CD4-positive, alpha-beta memory T cell (primary cell): Measurements from ENCODE around the gene KRTAP10-2. TPM values are rescaled to one million over a fixed set of nuclear protein-coding genes. Genes with fewer than 3 reads are reported as not detected.

Source experiments
- CTCF ChIA-PET: fragments of 350-600 bp; sonication (Branson Sonifier 250); formaldehyde crosslinking; loops from one replicate; lab custom pipeline; 2021; ENCODE audit warnings: inconsistent platforms; ENCODE audit not compliant: partially characterized antibody; lab: Charles Lee
- POLR2A ChIA-PET: fragments of 350-600 bp; sonication (Branson Sonifier 250); formaldehyde crosslinking; loops from one replicate; lab custom pipeline; 2021; ENCODE audit not compliant: partially characterized antibody; lab: Charles Lee
- DNase-seq, 5 donors: peaks; one replicate each; pipeline versions ENCODE4 v3.0.0 to v3.0.0-alpha.2; 2020 to 2022; ENCODE audit warnings: mixed read lengths in 1 of 5
- H3K27ac ChIP-seq: one replicate; pipeline ENCODE4 v1.7.0; 2013; ENCODE audit warnings: low read depth, low read length
- H3K27me3 ChIP-seq: 2 replicates; pipeline ENCODE4 v1.7.0; 2013; ENCODE audit warnings: mild to moderate bottlenecking, low read length, moderate library complexity; ENCODE audit not compliant: insufficient read depth
- H3K36me3 ChIP-seq: 2 replicates; pipeline ENCODE4 v1.7.0; 2013; ENCODE audit warnings: mild to moderate bottlenecking, low read length, moderate library complexity; ENCODE audit not compliant: insufficient read depth
- H3K4me1 ChIP-seq: 2 replicates; pipeline ENCODE4 v1.7.0; 2013; ENCODE audit warnings: mild to moderate bottlenecking, low read length, moderate library complexity; ENCODE audit not compliant: insufficient read depth
- H3K4me3 ChIP-seq, 2 donors: one replicate each; pipeline ENCODE4 v1.7.0; 2013; ENCODE audit warnings: low read length in 2 of 2, mild to moderate bottlenecking in 1 of 2
- H3K9me3 ChIP-seq, 2 donors: one replicate each; pipeline ENCODE4 v1.7.0; 2013; ENCODE audit warnings: low read length in 2 of 2, control low read depth in 1 of 2; ENCODE audit not compliant: control insufficient read depth in 1 of 2
- H3K27ac Mint-ChIP-seq, 7 donors: one replicate each; pipeline ENCODE4 v1.8.0; 2020 to 2021; ENCODE audit warnings: mixed read lengths in 7 of 7, mild to moderate bottlenecking in 6 of 7, inconsistent platforms in 3 of 7, moderate library complexity in 3 of 7
- H3K27me3 Mint-ChIP-seq, 2 donors: one replicate each; pipeline ENCODE4 v1.8.0; 2020 to 2021; ENCODE audit warnings: mixed read lengths in 2 of 2
- H3K36me3 Mint-ChIP-seq, 2 donors: one replicate each; pipeline ENCODE4 v1.8.0; 2020 to 2021; ENCODE audit warnings: mixed read lengths in 2 of 2, inconsistent platforms in 1 of 2, mild to moderate bottlenecking in 1 of 2
- H3K4me1 Mint-ChIP-seq, 4 donors: one replicate each; pipeline ENCODE4 v1.8.0; 2020 to 2021; ENCODE audit warnings: mixed read lengths in 4 of 4, mild to moderate bottlenecking in 1 of 4
- H3K4me3 Mint-ChIP-seq, 8 donors: one replicate each; pipeline ENCODE4 v1.8.0; 2020 to 2021; ENCODE audit warnings: mixed read lengths in 8 of 8, mild to moderate bottlenecking in 7 of 8, moderate library complexity in 6 of 8, inconsistent platforms in 3 of 8
- H3K9me3 Mint-ChIP-seq, 8 donors: one replicate each; pipeline ENCODE4 v1.8.0; 2020 to 2021; ENCODE audit warnings: mixed read lengths in 8 of 8, mild to moderate bottlenecking in 5 of 8, inconsistent platforms in 3 of 8, moderate library complexity in 1 of 8
- intact Hi-C: fragments of 100-400 bp; cut with micrococcal nuclease; formaldehyde crosslinking; loops from one replicate; pipeline ENCODE4 v1.15.1; 2023
- polyA plus RNA-seq, 2 donors: library from polyadenylated mRNA; unstranded; fragments of 300-500 nt; fragmentation: Illumina TruSeq; gene quantifications; one replicate each; pipeline ENCODE4 v1.2.3, GENCODE V29; 2021
- total RNA-seq, 2 experiments: library from RNA; stranded (reverse); gene quantifications; one replicate each; pipeline ENCODE4 v1.2.3, GENCODE V29; 2021

The KRTAP10-2 gene
- total and polyA plus RNA-seq, 4 experiments from 2014 or later: not detected

GRCh38 chr21:44547656-44548331 is 3.5 kb downstream of the KRTAP10-2 start:
- POLR2A ChIA-PET: interaction anchor here (0.6 to 3.1 kb wide), 12 partner anchors 16 to 384 kb away, joined by 3 to 36 read pairs (median 4); partner anchors contain the start of genes KRTAP12-3, PTTG1IP and TSPEAR

GRCh38 chr21:44544566-44544965 is 6.7 kb downstream of the KRTAP10-2 start:
- Histone ChIP-seq H3K27me3 (no peaks in the 10 kb centered on the region), H3K9me3 (no peaks in the 10 kb centered on the region), H3K27ac (no peak overlapping the region), H3K4me1 (peaks cover 20% of the 10 kb centered on the region), H3K36me3 (no peaks in the 10 kb centered on the region), H3K4me3 (no peak overlapping the region)
- Mint-ChIP-seq H3K9me3 (peaks cover 0 to 34% (median 24%) of the 10 kb centered on the region in 8 donors), H3K27ac (no peak overlapping the region), H3K4me1 (peaks cover 19 to 30% (median 28%) of the 10 kb centered on the region in 4 donors), H3K4me3 (no peak overlapping the region), H3K36me3 (peaks cover 13 to 25% of the 10 kb centered on the region in 2 donors), H3K27me3 (peaks cover 0 to 4% of the 10 kb centered on the region in 2 donors)
- intact Hi-C loops: loop anchor here (10.0 kb wide), 1 partner anchor 70 kb away; the partner anchor contains the start of gene KRTAP10-8
- CTCF ChIA-PET: interaction anchor here (1.2 kb wide), 1 partner anchor 34 kb away, joined by 3 read pairs; no protein-coding TSS in a partner anchor
- POLR2A ChIA-PET: interaction anchor here (0.6 kb wide), 1 partner anchor 12 kb away, joined by 3 read pairs; no protein-coding TSS in a partner anchor
- DNase-seq: no peak

More at GRCh38 chr21:44547656-44548331, 3.5 kb downstream of the KRTAP10-2 start:
- H3K27me3 ChIP-seq: no peaks in the 10 kb centered on the region
- Mint-ChIP-seq H3K4me1 (peaks cover 19 to 35% (median 28%) of the 10 kb centered on the region in 4 donors), H3K27ac (peak overlapping the region; percentile 82 to 95 (median 87)), H3K27me3 (no peaks in the 10 kb centered on the region), H3K36me3 (peaks cover 13 to 27% of the 10 kb centered on the region in 2 donors), H3K4me3 (peak overlapping the region; percentile 76 to 86 (median 82)), H3K9me3 (peaks cover 0 to 34% (median 24%) of the 10 kb centered on the region in 8 donors)
- intact Hi-C loops: loop anchor here (10.0 kb wide), 1 partner anchor 67 kb away; the partner anchor contains the start of gene KRTAP10-8
- peak; percentile 43 to 58 (median 50) for DNase-seq
- no peaks in the 10 kb centered on the region for H3K9me3 ChIP-seq
- CTCF ChIA-PET: interaction anchor here (0.7 to 1.8 kb wide), 10 partner anchors 11 to 245 kb away, joined by 3 to 13 read pairs (median 4); no protein-coding TSS in a partner anchor
- H3K27ac ChIP-seq: no peak overlapping the region
- peak overlapping the region in 1 of 2 donors; percentile 35 for H3K4me3 ChIP-seq
- H3K4me1 ChIP-seq: peaks cover 20% of the 10 kb centered on the region
- H3K36me3 ChIP-seq: no peaks in the 10 kb centered on the region

DNA sequence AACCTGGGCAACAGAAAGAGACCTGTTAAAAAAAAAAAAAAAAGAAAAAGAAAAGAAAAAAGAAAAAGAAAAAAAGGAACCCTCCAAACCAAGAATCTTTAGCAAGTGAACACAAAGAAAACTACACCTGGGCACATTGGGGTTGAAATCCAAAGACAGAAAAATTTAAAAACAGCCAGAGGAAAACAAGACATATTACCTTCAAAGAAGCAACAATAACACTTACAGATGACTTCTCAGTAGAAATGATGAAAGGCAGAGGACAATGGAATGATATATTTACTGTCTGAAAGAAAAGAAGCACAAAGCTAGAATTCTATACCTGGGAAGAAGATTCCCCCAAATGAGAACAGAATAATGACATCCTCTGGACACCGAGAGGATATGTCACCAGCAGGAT is 8.6 kb downstream of the KRTAP10-2 start:
- Histone ChIP-seq H3K27ac (no peak overlapping the region), H3K4me3 (no peak overlapping the region), H3K9me3 (no peaks in the 10 kb centered on the region), H3K27me3 (no peaks in the 10 kb centered on the region), H3K36me3 (no peaks in the 10 kb centered on the region), H3K4me1 (peaks cover 11% of the 10 kb centered on the region)
- no peak overlapping the region for H3K4me3 Mint-ChIP-seq
- H3K4me1 Mint-ChIP-seq: peaks cover 10 to 15% (median 11%) of the 10 kb centered on the region in 4 donors
- H3K36me3 Mint-ChIP-seq: peaks cover 10 to 20% of the 10 kb centered on the region in 2 donors
- ChIA-PET POLR2A (no interaction called here), CTCF (no interaction called here)
- intact Hi-C loops: loop anchor here (10.0 kb wide), 1 partner anchor 72 kb away; the partner anchor contains the start of gene KRTAP10-8
- no peak for DNase-seq
- H3K27ac Mint-ChIP-seq: no peak overlapping the region
- peaks cover 0 to 32% (median 22%) of the 10 kb centered on the region in 8 donors for H3K9me3 Mint-ChIP-seq
- H3K27me3 Mint-ChIP-seq: peaks cover 0 to 6% of the 10 kb centered on the region in 2 donors

- peaks cover 0 to 8% of the 10 kb centered on the region in 2 donors for H3K36me3 Mint-ChIP-seq
- POLR2A ChIA-PET: interaction anchor here (0.9 kb wide), 1 partner anchor 117 kb away, joined by 7 read pairs; the partner anchor contains the start of gene KRTAP12-3
These were observed 10.5 kb downstream of the KRTAP10-2 start for GRCh38 chr21:44540741-44541288.

DNA sequence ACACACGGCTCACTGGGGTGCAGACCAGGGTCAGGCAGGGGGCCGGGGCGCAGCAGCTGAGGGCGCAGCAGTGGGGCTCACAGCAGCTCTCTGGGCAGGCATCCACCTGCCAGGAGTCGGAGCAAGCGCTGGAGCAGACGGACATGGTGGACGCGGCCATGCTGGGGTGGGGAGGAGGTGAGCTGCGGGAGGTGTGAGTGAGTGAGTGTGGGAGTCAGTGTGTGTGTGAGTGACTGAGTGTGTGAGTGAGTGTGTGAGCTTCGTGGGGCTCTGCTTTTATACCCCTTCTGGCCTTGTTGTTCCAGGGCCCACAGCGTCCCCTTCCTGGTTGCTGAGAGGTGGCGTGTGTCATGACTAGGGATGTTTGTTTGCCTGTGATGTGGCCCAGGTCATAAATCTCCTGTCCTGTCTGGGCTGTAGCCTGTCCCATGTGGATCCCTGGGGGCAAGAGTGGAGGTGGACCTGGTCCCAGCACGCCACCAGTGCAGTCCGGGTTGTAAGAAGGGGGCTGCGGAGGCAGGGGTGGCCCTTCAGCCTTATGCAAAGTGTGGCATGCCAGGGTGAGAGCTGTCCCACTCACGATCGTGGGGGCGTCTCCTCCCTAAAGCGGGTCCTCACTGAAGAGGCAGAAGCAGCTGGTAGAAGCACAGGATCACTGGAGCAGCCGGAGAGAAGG is 11.2 kb downstream of the KRTAP10-2 start, which contains the start of gene KRTAP10-1:
KRTAP10-1 (minus strand) TSS at position 205 of the 676 bp plus-strand sequence; CDS start at position 160, 45 bp downstream.
- no peak within 1 kb of the TSS for H3K4me3 ChIP-seq
- no peak within 1 kb of the TSS for H3K4me3 Mint-ChIP-seq
- no peaks in the 10 kb centered on the region for H3K9me3 ChIP-seq
- H3K36me3 ChIP-seq: no peaks in the 10 kb centered on the region
- peaks cover 0 to 8% (median 0%) of the 10 kb centered on the region in 8 donors for H3K9me3 Mint-ChIP-seq
- CTCF ChIA-PET: interaction anchor here (1.0 to 1.6 kb wide), 2 partner anchors 29 to 202 kb away, joined by 3 to 4 read pairs; no protein-coding TSS in a partner anchor
- H3K27me3 Mint-ChIP-seq: peaks cover 5 to 9% of the 10 kb centered on the region in 2 donors
- H3K36me3 Mint-ChIP-seq: peaks cover 0 to 3% of the 10 kb centered on the region in 2 donors
- POLR2A ChIA-PET: interaction anchor here (1.2 kb wide), 1 partner anchor 171 kb away, joined by 4 read pairs; the partner anchor contains the start of gene TSPEAR
- no peak for DNase-seq
- intact Hi-C loops: loop anchor here (10.0 kb wide), 1 partner anchor 75 kb away; the partner anchor contains the start of gene KRTAP10-8
- peak within 1 kb of the TSS in 3 of 7 donors; percentile 35 to 84 (median 42) for H3K27ac Mint-ChIP-seq
- no peaks in the 10 kb centered on the region for H3K4me1 ChIP-seq
- no peaks in the 10 kb centered on the region for H3K27me3 ChIP-seq
- H3K27ac ChIP-seq: no peak within 1 kb of the TSS
- peaks cover 0 to 1% (median under 1%) of the 10 kb centered on the region in 4 donors for H3K4me1 Mint-ChIP-seq

More at GRCh38 chr21:44540741-44541288, 10.5 kb downstream of the KRTAP10-2 start:
- H3K27ac ChIP-seq: no peak overlapping the region
- no peaks in the 10 kb centered on the region for H3K9me3 ChIP-seq
- CTCF ChIA-PET: interaction anchor here (1.6 kb wide), 1 partner anchor 202 kb away, joined by 4 read pairs; no protein-coding TSS in a partner anchor
- intact Hi-C loops: loop anchor here (10.0 kb wide), 1 partner anchor 74 kb away; the partner anchor contains the start of gene KRTAP10-8
- Mint-ChIP-seq H3K27me3 (peaks cover 5 to 9% of the 10 kb centered on the region in 2 donors), H3K4me1 (peaks cover 0 to 3% (median under 1%) of the 10 kb centered on the region in 4 donors), H3K9me3 (peaks cover 0 to 14% (median 6%) of the 10 kb centered on the region in 8 donors), H3K27ac (peak overlapping the region in 1 of 7 donors; percentile 35), H3K4me3 (no peak overlapping the region)
- no peaks in the 10 kb centered on the region for H3K36me3 ChIP-seq
- no peaks in the 10 kb centered on the region for H3K4me1 ChIP-seq
- no peaks in the 10 kb centered on the region for H3K27me3 ChIP-seq
- H3K4me3 ChIP-seq: no peak overlapping the region
- DNase-seq: no peak

DNA sequence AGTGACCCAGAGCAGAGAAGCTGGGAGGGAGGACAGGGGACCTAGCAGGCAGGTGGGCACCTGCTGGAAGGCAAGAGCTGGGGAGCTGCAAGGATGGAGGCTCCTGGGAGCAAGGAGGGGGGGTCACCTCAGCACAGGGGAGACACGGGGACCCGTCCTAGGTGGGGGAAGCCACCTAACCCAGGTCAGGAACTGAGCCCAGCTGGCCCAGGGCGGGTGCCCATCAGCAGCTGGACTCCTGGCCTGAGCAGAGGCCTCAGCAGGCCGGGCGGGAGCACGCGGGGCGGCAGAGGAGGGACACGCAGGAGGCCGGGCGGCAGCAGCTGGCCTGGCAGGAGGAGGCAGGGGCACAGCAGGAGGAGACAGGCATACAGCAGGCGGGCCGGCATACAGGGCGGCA is 12.3 kb downstream of the KRTAP10-2 start:
- H3K36me3 Mint-ChIP-seq: peaks cover 0 to 3% of the 10 kb centered on the region in 2 donors
- Histone ChIP-seq H3K27me3 (no peaks in the 10 kb centered on the region), H3K4me1 (no peaks in the 10 kb centered on the region), H3K36me3 (no peaks in the 10 kb centered on the region), H3K27ac (no peak overlapping the region), H3K9me3 (no peaks in the 10 kb centered on the region), H3K4me3 (no peak overlapping the region)
- CTCF ChIA-PET: interaction anchor here (1.0 kb wide), 1 partner anchor 28 kb away, joined by 3 read pairs; no protein-coding TSS in a partner anchor
- no peak overlapping the region for H3K27ac Mint-ChIP-seq
- intact Hi-C loops: no loop called here
- no peak for DNase-seq
- peaks cover 0 to 1% (median under 1%) of the 10 kb centered on the region in 4 donors for H3K4me1 Mint-ChIP-seq
- peaks cover 5 to 9% of the 10 kb centered on the region in 2 donors for H3K27me3 Mint-ChIP-seq
- POLR2A ChIA-PET: interaction anchor here (1.2 kb wide), 1 partner anchor 172 kb away, joined by 4 read pairs; the partner anchor contains the start of gene TSPEAR
- H3K4me3 Mint-ChIP-seq: no peak overlapping the region
- peaks cover 0 to 2% (median 0%) of the 10 kb centered on the region in 8 donors for H3K9me3 Mint-ChIP-seq
